Lower leg skin (tissue), 3 donors: ENCODE measurements around the gene PDE3B.

ENCODE experiments used
- POLR2A ChIP-seq, 2 donors: fragments of 450-650 bp; IDR thresholded peaks; one replicate each; pipeline ENCODE4 v1.6.1; 2016 to 2017; ENCODE audit warnings: antibody characterized with exemption in 2 of 2, mild to moderate bottlenecking in 1 of 2, moderate library complexity in 1 of 2
- TF ChIP-seq, protein P1 (sequence below), 3 donors: fragments of 450-650 bp; IDR thresholded peaks; one replicate each; pipeline ENCODE4 v1.5.1; 2016; ENCODE audit warnings: antibody characterized with exemption in 3 of 3, mild to moderate bottlenecking in 3 of 3, moderate library complexity in 2 of 3

DNA sequence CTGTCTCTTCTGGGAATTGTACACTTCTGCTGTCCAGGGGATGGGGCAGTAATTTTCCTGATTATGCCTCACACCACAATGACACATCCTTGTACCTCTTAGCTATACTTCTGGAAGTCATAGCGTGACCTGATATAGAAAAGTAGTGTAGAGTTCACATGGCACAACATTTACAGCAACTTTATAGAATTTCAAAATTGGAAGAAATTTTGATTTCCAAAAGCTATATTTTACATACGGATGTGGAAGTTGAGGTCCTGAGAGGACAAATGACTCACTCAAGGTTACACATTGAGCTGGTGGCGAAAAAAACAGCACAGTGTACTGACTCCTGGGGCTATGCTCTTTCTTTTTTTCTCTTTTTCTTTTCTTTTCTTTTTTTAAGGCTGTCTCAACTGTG, 254.8 kb downstream of the PDE3B start:
- TF ChIP-seq, protein P1, sequence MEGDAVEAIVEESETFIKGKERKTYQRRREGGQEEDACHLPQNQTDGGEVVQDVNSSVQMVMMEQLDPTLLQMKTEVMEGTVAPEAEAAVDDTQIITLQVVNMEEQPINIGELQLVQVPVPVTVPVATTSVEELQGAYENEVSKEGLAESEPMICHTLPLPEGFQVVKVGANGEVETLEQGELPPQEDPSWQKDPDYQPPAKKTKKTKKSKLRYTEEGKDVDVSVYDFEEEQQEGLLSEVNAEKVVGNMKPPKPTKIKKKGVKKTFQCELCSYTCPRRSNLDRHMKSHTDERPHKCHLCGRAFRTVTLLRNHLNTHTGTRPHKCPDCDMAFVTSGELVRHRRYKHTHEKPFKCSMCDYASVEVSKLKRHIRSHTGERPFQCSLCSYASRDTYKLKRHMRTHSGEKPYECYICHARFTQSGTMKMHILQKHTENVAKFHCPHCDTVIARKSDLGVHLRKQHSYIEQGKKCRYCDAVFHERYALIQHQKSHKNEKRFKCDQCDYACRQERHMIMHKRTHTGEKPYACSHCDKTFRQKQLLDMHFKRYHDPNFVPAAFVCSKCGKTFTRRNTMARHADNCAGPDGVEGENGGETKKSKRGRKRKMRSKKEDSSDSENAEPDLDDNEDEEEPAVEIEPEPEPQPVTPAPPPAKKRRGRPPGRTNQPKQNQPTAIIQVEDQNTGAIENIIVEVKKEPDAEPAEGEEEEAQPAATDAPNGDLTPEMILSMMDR (IDR thresholded peaks at IDR 0.05): no peak
- TF ChIP-seq POLR2A (IDR thresholded peaks at IDR 0.05): no peak
